Neuronal stem cell (in vitro differentiated cells): ENCODE results near the gene TSPEAR.

ENCODE experiments used
- DNase-seq: peaks from one replicate; pipeline ENCODE4 v3.0.0-alpha.2; 2013; ENCODE audit warnings: low spot score
- H2AFZ ChIP-seq: one replicate; pipeline ENCODE4 v1.6.1; 2013; ENCODE audit warnings: mild to moderate bottlenecking, low read length, inconsistent platforms
- H2AK5ac ChIP-seq: 2 replicates; pipeline ENCODE4 v1.6.1; 2013; ENCODE audit warnings: low read depth, mild to moderate bottlenecking, inconsistent platforms, low read length, moderate library complexity, mixed read lengths
- H2BK120ac ChIP-seq: 2 replicates; pipeline ENCODE4 v1.6.1; 2013; ENCODE audit warnings: low read depth, mild to moderate bottlenecking, inconsistent platforms, low read length, moderate library complexity, mixed read lengths
- H2BK12ac ChIP-seq: one replicate; pipeline ENCODE4 v1.6.1; 2013; ENCODE audit warnings: low read length, inconsistent platforms
- H2BK15ac ChIP-seq: 2 replicates; pipeline ENCODE4 v1.6.1; 2013; ENCODE audit warnings: mild to moderate bottlenecking, low read length, inconsistent platforms, mixed read lengths
- H2BK5ac ChIP-seq: one replicate; pipeline ENCODE4 v1.6.1; 2013; ENCODE audit warnings: inconsistent platforms, mild to moderate bottlenecking, low read length, moderate library complexity
- H3K14ac ChIP-seq: one replicate; pipeline ENCODE4 v1.6.1; 2013; ENCODE audit warnings: low read length, inconsistent platforms
- H3K18ac ChIP-seq: 2 replicates; pipeline ENCODE4 v1.6.1; 2013; ENCODE audit warnings: low read length, inconsistent platforms
- H3K23ac ChIP-seq: 2 replicates; pipeline ENCODE4 v1.6.1; 2013; ENCODE audit warnings: low read depth, mild to moderate bottlenecking, mixed read lengths, low read length, inconsistent platforms; ENCODE audit not compliant: poor library complexity
- H3K27ac ChIP-seq: replicated peaks from 3 replicates; pipeline ENCODE4 v1.5.1; 2013; ENCODE audit warnings: low read length, inconsistent platforms
- H3K27me3 ChIP-seq, 3 experiments: 2 replicates each; pipeline ENCODE4 v1.6.1; 2013; ENCODE audit warnings: low read length in 3 of 3, mild to moderate bottlenecking in 2 of 3, inconsistent platforms in 1 of 3, low read depth in 1 of 3, mixed read lengths in 1 of 3, moderate library complexity in 1 of 3; ENCODE audit not compliant: control insufficient read depth in 3 of 3, insufficient read depth in 3 of 3
- H3K36me3 ChIP-seq, 2 donors: replicated peaks in 1 of 2; 2 replicates each; pipeline ENCODE4 v1.6.1; 2013; ENCODE audit warnings: low read length in 2 of 2; ENCODE audit not compliant: control insufficient read depth in 2 of 2, insufficient read depth in 2 of 2
- H3K4ac ChIP-seq: 2 replicates; pipeline ENCODE4 v1.6.1; 2013; ENCODE audit warnings: inconsistent platforms, mild to moderate bottlenecking, low read length, moderate library complexity
- H3K4me1 ChIP-seq, 2 donors: 1 replicate in 1 of 2; 2 replicates in 1 of 2; pipeline ENCODE4 v1.6.1; 2013; ENCODE audit warnings: low read length in 2 of 2, low read depth in 1 of 2; ENCODE audit not compliant: control insufficient read depth in 2 of 2, insufficient read depth in 1 of 2
- H3K4me2 ChIP-seq: one replicate; pipeline ENCODE4 v1.6.1; 2013; ENCODE audit warnings: mild to moderate bottlenecking, low read length, inconsistent platforms; ENCODE audit not compliant: insufficient read depth, poor library complexity, severe bottlenecking
- H3K4me3 ChIP-seq, 2 donors: 2 replicates each; pipeline ENCODE4 v1.5.1; 2013; ENCODE audit warnings: low read length in 2 of 2, mild to moderate bottlenecking in 2 of 2, inconsistent platforms in 1 of 2, moderate library complexity in 1 of 2
- H3K79me1 ChIP-seq: one replicate; pipeline ENCODE4 v1.6.1; 2013; ENCODE audit warnings: low read depth, mild to moderate bottlenecking, inconsistent platforms, low read length, moderate library complexity
- H3K9ac ChIP-seq: one replicate; pipeline ENCODE4 v1.6.1; 2013; ENCODE audit warnings: mild to moderate bottlenecking, low read depth, low read length, inconsistent platforms; ENCODE audit not compliant: poor library complexity
- H3K9me3 ChIP-seq, 2 donors: replicated peaks in 1 of 2; 2 replicates each; pipeline versions ENCODE3 to v1.6.1; 2013; ENCODE audit warnings: low read length in 2 of 2, mild to moderate bottlenecking in 2 of 2, inconsistent platforms in 1 of 2, low read depth in 1 of 2, mixed read lengths in 1 of 2, moderate library complexity in 1 of 2; ENCODE audit not compliant: control insufficient read depth in 2 of 2, insufficient read depth in 1 of 2
- H4K8ac ChIP-seq: one replicate; pipeline ENCODE4 v1.6.1; 2013; ENCODE audit warnings: low read depth, mild to moderate bottlenecking, inconsistent platforms, low read length, moderate library complexity
- H4K91ac ChIP-seq: one replicate; pipeline ENCODE4 v1.6.1; 2013; ENCODE audit warnings: low read length, low read depth, mild to moderate bottlenecking, inconsistent platforms; ENCODE audit not compliant: poor library complexity
- WGBS, 2 donors: extraction: QIAGEN DNeasy Blood & Tissue Kit; methylation state at CpG; one replicate each; pipeline ENCODE4 v1.1.7; 2013; ENCODE audit warnings: missing lambda C conversion rate in 2 of 2, mixed read lengths in 1 of 2; ENCODE audit not compliant: insufficient read length in 2 of 2, insufficient replicate concordance in 1 of 2; ENCODE audit errors: extremely low coverage in 2 of 2; 5-methylcytosine and 5-hydroxymethylcytosine counted together

Gene TSPEAR

GRCh38 chr21:44729336-44730027 is 18.1 kb upstream of the TSPEAR start:
- peaks cover 0 to 44% (median 0%) of the 10 kb centered on the region in 3 experiments for H3K27me3 ChIP-seq
- no CpG with 5 or more reads among the region's 23 CpGs for WGBS, 2 donors
- H3K4ac ChIP-seq, result no peak overlapping the region
- no peaks in the 10 kb centered on the region for H3K36me3 ChIP-seq
- H2BK5ac ChIP-seq, result no peak overlapping the region
- no peak overlapping the region for H2BK120ac ChIP-seq
- no peak overlapping the region for H2BK12ac ChIP-seq
- H3K79me1 ChIP-seq, result no peaks in the 10 kb centered on the region
- H2AFZ ChIP-seq, result no peak overlapping the region
- no peak overlapping the region for H3K14ac ChIP-seq
- H3K9ac ChIP-seq, result no peak overlapping the region
- H2AK5ac ChIP-seq, result peak overlapping the region; percentile 47
- no peak overlapping the region for H3K4me2 ChIP-seq
- peaks cover 0 to 4% of the 10 kb centered on the region in 2 donors for H3K9me3 ChIP-seq
- H3K4me3 ChIP-seq, result no peak overlapping the region
- no peak for DNase-seq
- H3K27ac ChIP-seq, result no peak overlapping the region
- no peak overlapping the region for H4K91ac ChIP-seq
- no peaks in the 10 kb centered on the region for H3K4me1 ChIP-seq
- no peak overlapping the region for H2BK15ac ChIP-seq
- H4K8ac ChIP-seq, result no peak overlapping the region
- H3K18ac ChIP-seq, result peak overlapping the region; percentile 66
- no peak overlapping the region for H3K23ac ChIP-seq

GRCh38 chr21:44728716-44729115 is 17.3 kb upstream of the TSPEAR start:
- no peak overlapping the region for H2BK120ac ChIP-seq
- H3K18ac ChIP-seq, result no peak overlapping the region
- no peak overlapping the region for H2AFZ ChIP-seq
- H3K4me3 ChIP-seq, result no peak overlapping the region
- no peaks in the 10 kb centered on the region for H3K36me3 ChIP-seq
- H3K4me1 ChIP-seq, result no peaks in the 10 kb centered on the region
- no peak overlapping the region for H4K91ac ChIP-seq
- H4K8ac ChIP-seq, result no peak overlapping the region
- no peak overlapping the region for H3K4ac ChIP-seq
- no peak overlapping the region for H3K4me2 ChIP-seq
- no peak for DNase-seq
- no peak overlapping the region for H2BK15ac ChIP-seq
- H2AK5ac ChIP-seq, result no peak overlapping the region
- no peaks in the 10 kb centered on the region for H3K79me1 ChIP-seq
- no peak overlapping the region for H3K23ac ChIP-seq
- H3K27me3 ChIP-seq, result peaks cover 0 to 47% (median 5%) of the 10 kb centered on the region in 3 experiments
- no peak overlapping the region for H3K27ac ChIP-seq
- no peak overlapping the region for H3K9ac ChIP-seq
- no peak overlapping the region for H2BK5ac ChIP-seq
- H3K14ac ChIP-seq, result no peak overlapping the region
- peaks cover 0 to 6% of the 10 kb centered on the region in 2 donors for H3K9me3 ChIP-seq
- no CpG with 5 or more reads among the region's 14 CpGs for WGBS, 2 donors
- no peak overlapping the region for H2BK12ac ChIP-seq

- DNase-seq, result no peak
Observed at GRCh38 chr21:44727757-44728156, 16.4 kb upstream of the TSPEAR start.

GRCh38 chr21:44727321-44727720 is 15.9 kb upstream of the TSPEAR start:
- no peak overlapping the region for H2BK15ac ChIP-seq
- H2AK5ac ChIP-seq, result no peak overlapping the region
- no peak overlapping the region for H3K14ac ChIP-seq
- peaks cover 0 to 51% (median 8%) of the 10 kb centered on the region in 3 experiments for H3K27me3 ChIP-seq
- H3K23ac ChIP-seq, result no peak overlapping the region
- no peak overlapping the region for H4K91ac ChIP-seq
- H3K9ac ChIP-seq, result no peak overlapping the region
- H3K36me3 ChIP-seq, result no peaks in the 10 kb centered on the region
- no peak overlapping the region for H3K4ac ChIP-seq
- no peak overlapping the region for H3K18ac ChIP-seq
- H3K4me1 ChIP-seq, result peaks cover 0 to 2% of the 10 kb centered on the region in 2 donors
- H3K79me1 ChIP-seq, result no peaks in the 10 kb centered on the region
- H3K9me3 ChIP-seq, result peaks cover 0 to 6% of the 10 kb centered on the region in 2 donors
- no peak overlapping the region for H2BK5ac ChIP-seq
- no peak overlapping the region for H3K27ac ChIP-seq
- no peak overlapping the region for H3K4me2 ChIP-seq
- no peak overlapping the region for H3K4me3 ChIP-seq
- H2BK12ac ChIP-seq, result no peak overlapping the region
- H2AFZ ChIP-seq, result no peak overlapping the region
- DNase-seq, result no peak
- no peak overlapping the region for H4K8ac ChIP-seq
- H2BK120ac ChIP-seq, result no peak overlapping the region
- WGBS, 2 donors, result no CpG with 5 or more reads among the region's 8 CpGs

More at GRCh38 chr21:44727757-44728156, 16.4 kb upstream of the TSPEAR start:
- Histone ChIP-seq H3K79me1 (no peaks in the 10 kb centered on the region), H3K27me3 (peaks cover 0 to 51% (median 8%) of the 10 kb centered on the region in 3 experiments), H3K4me1 (peaks cover 0 to 2% of the 10 kb centered on the region in 2 donors), H3K9ac (no peak overlapping the region), H4K8ac (no peak overlapping the region), H3K9me3 (peaks cover 0 to 6% of the 10 kb centered on the region in 2 donors), H3K4me2 (no peak overlapping the region), H3K18ac (no peak overlapping the region), H2AFZ (no peak overlapping the region), H3K14ac (no peak overlapping the region), H2BK15ac (no peak overlapping the region), H2BK120ac (no peak overlapping the region), H3K23ac (no peak overlapping the region), H2BK5ac (no peak overlapping the region), H3K27ac (no peak overlapping the region), H2BK12ac (no peak overlapping the region), H2AK5ac (no peak overlapping the region), H4K91ac (no peak overlapping the region), H3K4me3 (no peak overlapping the region), H3K4ac (no peak overlapping the region), H3K36me3 (no peaks in the 10 kb centered on the region)
- no CpG with 5 or more reads among the region's 9 CpGs for WGBS, 2 donors
